ENCODE data around the gene AKR1A1.
A peak's percentile ranks its signal among the peaks of the same experiment; 100 is the strongest.

Gene AKR1A1

GRCh38 chr1:45569571-45569961, 18.9 kb downstream of the AKR1A1 start:
- H3K4me3 Mint-ChIP-seq, result no peak overlapping the region
- H3K36me3 Mint-ChIP-seq (ENCODE audit: low read depth), result peaks cover 85% of the 10 kb centered on the region
- intact Hi-C loops (cut with micrococcal nuclease), result no loop called here

GRCh38 chr1:45569962-45570581, 19.4 kb downstream of the AKR1A1 start:
- H3K4me3 Mint-ChIP-seq, result no peak overlapping the region
- peak overlapping the region; percentile 42 for H3K27ac Mint-ChIP-seq
- H3K9me3 Mint-ChIP-seq, result no peaks in the 10 kb centered on the region
- peaks cover 81% of the 10 kb centered on the region for H3K36me3 Mint-ChIP-seq (ENCODE audit: low read depth)
- H3K4me1 Mint-ChIP-seq (ENCODE audit: low read depth), result peaks cover 39% of the 10 kb centered on the region
- intact Hi-C loops (cut with micrococcal nuclease), result loop anchor here (1.0 to 5.0 kb wide), 2 partner anchors 58 to 208 kb away; no protein-coding TSS in a partner anchor
- no peaks in the 10 kb centered on the region for H3K27me3 Mint-ChIP-seq

More at GRCh38 chr1:45569571-45569961, 18.9 kb downstream of the AKR1A1 start:
- Mint-ChIP-seq H3K4me1 (ENCODE audit: low read depth) (peaks cover 41% of the 10 kb centered on the region), H3K27me3 (no peaks in the 10 kb centered on the region), H3K9me3 (no peaks in the 10 kb centered on the region), H3K27ac (peak overlapping the region; percentile 42)

DNA sequence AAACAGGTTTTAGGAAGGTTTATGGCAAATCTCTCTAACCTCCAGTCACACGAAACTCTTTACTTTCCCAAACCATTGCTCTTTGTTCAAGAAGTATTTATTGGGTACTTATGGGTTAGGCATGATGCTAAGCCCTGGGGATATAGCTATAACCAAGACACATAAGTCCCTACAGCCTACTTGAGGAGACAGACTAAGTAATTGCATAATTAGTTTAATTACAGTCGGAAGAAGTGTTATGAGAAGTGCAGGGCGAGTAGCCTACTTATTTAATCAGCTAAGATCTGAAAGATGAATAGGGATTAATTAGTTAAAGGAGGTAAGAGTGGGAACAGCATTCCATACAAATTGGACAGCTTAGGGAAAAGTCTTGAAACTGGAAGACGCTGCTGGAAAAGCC, 20.0 kb downstream of the AKR1A1 start:
- no peak overlapping the region for H3K4me3 Mint-ChIP-seq
- intact Hi-C loops (cut with micrococcal nuclease), result loop anchor here (1.0 to 5.0 kb wide), 2 partner anchors 58 to 208 kb away; no protein-coding TSS in a partner anchor
- H3K27ac Mint-ChIP-seq, result no peak overlapping the region

GRCh38 chr1:45573231-45573804, 22.7 kb downstream of the AKR1A1 start:
- intact Hi-C loops (cut with micrococcal nuclease), result loop anchor here (5.0 kb wide), 1 partner anchor 211 kb away; no protein-coding TSS in a partner anchor
- H3K27me3 Mint-ChIP-seq, result no peaks in the 10 kb centered on the region
- H3K27ac Mint-ChIP-seq, result no peak overlapping the region

More for the DNA sequence above, 20.0 kb downstream of the AKR1A1 start:
- Mint-ChIP-seq H3K9me3 (no peaks in the 10 kb centered on the region), H3K27me3 (no peaks in the 10 kb centered on the region), H3K36me3 (ENCODE audit: low read depth) (peaks cover 81% of the 10 kb centered on the region), H3K4me1 (ENCODE audit: low read depth) (peaks cover 39% of the 10 kb centered on the region)

GRCh38 chr1:45574105-45574626, 23.5 kb downstream of the AKR1A1 start:
- Mint-ChIP-seq H3K4me1 (ENCODE audit: low read depth) (peaks cover 15% of the 10 kb centered on the region), H3K27ac (no peak overlapping the region), H3K36me3 (ENCODE audit: low read depth) (peaks cover 46% of the 10 kb centered on the region), H3K4me3 (no peak overlapping the region), H3K9me3 (no peaks in the 10 kb centered on the region), H3K27me3 (no peaks in the 10 kb centered on the region)
- intact Hi-C loops (cut with micrococcal nuclease), result loop anchor here (5.0 kb wide), 1 partner anchor 212 kb away; no protein-coding TSS in a partner anchor

More at GRCh38 chr1:45573231-45573804, 22.7 kb downstream of the AKR1A1 start:
- Mint-ChIP-seq H3K36me3 (ENCODE audit: low read depth) (peaks cover 54% of the 10 kb centered on the region), H3K4me3 (no peak overlapping the region), H3K4me1 (ENCODE audit: low read depth) (peaks cover 22% of the 10 kb centered on the region), H3K9me3 (no peaks in the 10 kb centered on the region)

GRCh38 chr1:45583264-45583665, 32.6 kb downstream of the AKR1A1 start:
- Mint-ChIP-seq H3K27ac (peak overlapping the region; percentile 99), H3K27me3 (no peaks in the 10 kb centered on the region), H3K4me1 (ENCODE audit: low read depth) (peaks cover 32% of the 10 kb centered on the region), H3K9me3 (no peaks in the 10 kb centered on the region), H3K4me3 (peak overlapping the region; percentile 98), H3K36me3 (ENCODE audit: low read depth) (peaks cover 14% of the 10 kb centered on the region)
- intact Hi-C loops (cut with micrococcal nuclease), result no loop called here

DNA sequence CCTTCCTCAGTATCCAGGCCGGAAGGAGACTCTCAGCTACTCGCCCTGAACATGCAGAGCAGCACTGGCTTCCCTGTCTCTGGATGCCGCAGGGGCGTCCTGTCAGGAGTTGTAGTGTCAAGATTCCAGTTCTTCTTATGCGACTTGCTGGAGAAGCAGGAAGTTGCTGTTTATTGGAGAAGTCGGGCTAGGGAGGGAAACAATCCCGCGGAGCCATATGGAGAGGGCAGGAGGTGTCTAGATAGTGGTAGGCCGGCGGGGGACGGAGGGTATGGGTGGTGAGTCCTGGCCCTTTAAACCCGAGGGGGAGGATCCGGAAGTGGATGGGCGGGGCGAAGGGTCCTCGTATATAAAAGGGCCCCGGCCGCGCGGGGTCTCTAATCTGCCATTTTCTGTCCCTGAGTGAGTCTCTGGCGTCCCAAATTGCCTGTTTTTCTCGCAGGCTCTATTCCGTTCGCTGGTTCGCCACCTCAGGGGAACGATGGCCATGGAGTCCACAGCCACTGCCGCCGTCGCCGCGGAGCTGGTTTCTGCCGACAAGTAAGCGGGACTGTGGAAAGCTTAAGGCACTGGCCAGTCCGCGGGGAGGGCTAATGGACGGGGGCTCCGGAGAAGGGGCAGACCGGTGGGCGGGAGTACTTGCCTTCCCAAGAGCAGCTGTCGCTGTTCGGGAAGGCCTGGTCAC, 33.2 kb downstream of the AKR1A1 start, which contains the start of gene NASP:
Gene NASP (plus strand): TSS at position 376 of the 685 bp plus-strand sequence. CDS start 106 bp downstream, at position 482.
- Mint-ChIP-seq H3K27ac (peak within 1 kb of the TSS; percentile 99), H3K36me3 (ENCODE audit: low read depth) (peaks cover 14% of the 10 kb centered on the region), H3K4me3 (peak within 1 kb of the TSS; percentile 98), H3K27me3 (no peaks in the 10 kb centered on the region), H3K9me3 (no peaks in the 10 kb centered on the region), H3K4me1 (ENCODE audit: low read depth) (peaks cover 32% of the 10 kb centered on the region)
- intact Hi-C loops (cut with micrococcal nuclease), result loop anchor here (2.0 kb wide), 1 partner anchor 105 kb away; the partner anchor contains the start of gene TMEM69

- Mint-ChIP-seq H3K27me3 (no peaks in the 10 kb centered on the region), H3K36me3 (ENCODE audit: low read depth) (peaks cover 14% of the 10 kb centered on the region), H3K27ac (peak overlapping the region; percentile 99), H3K4me1 (ENCODE audit: low read depth) (peaks cover 32% of the 10 kb centered on the region), H3K4me3 (peak overlapping the region; percentile 98), H3K9me3 (no peaks in the 10 kb centered on the region)
- intact Hi-C loops (cut with micrococcal nuclease), result loop anchor here (2.0 kb wide), 1 partner anchor 104 kb away; the partner anchor contains the start of gene TMEM69
Measured at GRCh38 chr1:45584351-45585109, 33.9 kb downstream of the AKR1A1 start.

GRCh38 chr1:45585110-45585426, 34.4 kb downstream of the AKR1A1 start:
- intact Hi-C loops (cut with micrococcal nuclease), result loop anchor here (2.0 kb wide), 1 partner anchor 104 kb away; the partner anchor contains the start of gene TMEM69
- peak overlapping the region; percentile 98 for H3K4me3 Mint-ChIP-seq
- peaks cover 32% of the 10 kb centered on the region for H3K4me1 Mint-ChIP-seq (ENCODE audit: low read depth)
- peaks cover 14% of the 10 kb centered on the region for H3K36me3 Mint-ChIP-seq (ENCODE audit: low read depth)
- H3K9me3 Mint-ChIP-seq, result no peaks in the 10 kb centered on the region
- peak overlapping the region; percentile 99 for H3K27ac Mint-ChIP-seq
- no peaks in the 10 kb centered on the region for H3K27me3 Mint-ChIP-seq

DNA sequence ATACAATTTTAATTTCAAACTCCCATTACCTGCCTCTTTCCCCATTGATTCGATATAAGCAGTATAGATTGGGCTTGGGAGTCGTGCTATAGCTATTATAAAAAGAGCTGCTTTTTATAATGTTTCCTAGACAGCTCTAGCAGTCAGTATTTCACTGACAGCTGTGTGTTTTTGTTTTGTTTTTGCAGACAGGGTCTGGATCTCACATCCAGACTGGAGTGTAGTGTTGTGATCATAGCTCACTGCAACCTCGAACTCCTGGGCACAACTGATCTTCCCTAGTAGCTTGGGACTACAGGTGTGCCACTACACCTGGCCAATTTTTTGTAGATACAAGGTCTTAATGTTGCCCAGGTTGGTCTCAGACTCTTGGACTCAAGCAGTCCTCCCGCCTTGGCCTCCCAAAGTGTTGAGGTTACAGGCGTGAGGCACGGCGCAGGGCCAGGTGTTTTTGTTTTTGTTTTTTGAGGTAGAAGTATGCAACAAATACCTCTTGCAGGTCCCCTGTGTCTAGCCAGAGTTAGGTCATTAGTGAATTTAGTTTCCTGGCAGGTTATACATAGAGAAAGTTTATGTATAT, 35.0 kb downstream of the AKR1A1 start:
- Mint-ChIP-seq H3K36me3 (ENCODE audit: low read depth) (peaks cover 14% of the 10 kb centered on the region), H3K9me3 (no peaks in the 10 kb centered on the region), H3K4me3 (peak overlapping the region; percentile 98), H3K27me3 (no peaks in the 10 kb centered on the region), H3K4me1 (ENCODE audit: low read depth) (peaks cover 32% of the 10 kb centered on the region), H3K27ac (no peak overlapping the region)
- intact Hi-C loops (cut with micrococcal nuclease), result loop anchor here (2.0 kb wide), 1 partner anchor 103 kb away; the partner anchor contains the start of gene TMEM69

- H3K9me3 Mint-ChIP-seq, result no peaks in the 10 kb centered on the region
- H3K27me3 Mint-ChIP-seq, result no peaks in the 10 kb centered on the region
- intact Hi-C loops (cut with micrococcal nuclease), result no loop called here
- H3K36me3 Mint-ChIP-seq (ENCODE audit: low read depth), result peaks cover 26% of the 10 kb centered on the region
- H3K27ac Mint-ChIP-seq, result peak overlapping the region; percentile 58
- peaks cover 32% of the 10 kb centered on the region for H3K4me1 Mint-ChIP-seq (ENCODE audit: low read depth)
- peak overlapping the region; percentile 66 for H3K4me3 Mint-ChIP-seq
Measured at GRCh38 chr1:45586769-45587168, 36.1 kb downstream of the AKR1A1 start.

GRCh38 chr1:45589861-45590260, 39.2 kb downstream of the AKR1A1 start:
- Mint-ChIP-seq H3K9me3 (no peaks in the 10 kb centered on the region), H3K27me3 (no peaks in the 10 kb centered on the region), H3K4me3 (no peak overlapping the region), H3K36me3 (ENCODE audit: low read depth) (peaks cover 44% of the 10 kb centered on the region), H3K27ac (no peak overlapping the region), H3K4me1 (ENCODE audit: low read depth) (peaks cover 20% of the 10 kb centered on the region)
- intact Hi-C loops (cut with micrococcal nuclease), result loop anchor here (10.0 kb wide), 1 partner anchor 55 kb away; no protein-coding TSS in a partner anchor

- H3K36me3 Mint-ChIP-seq (ENCODE audit: low read depth), result peaks cover 80% of the 10 kb centered on the region
- no peaks in the 10 kb centered on the region for H3K27me3 Mint-ChIP-seq
- peaks cover 3% of the 10 kb centered on the region for H3K4me1 Mint-ChIP-seq (ENCODE audit: low read depth)
- no peak overlapping the region for H3K4me3 Mint-ChIP-seq
- no peak overlapping the region for H3K27ac Mint-ChIP-seq
- no peaks in the 10 kb centered on the region for H3K9me3 Mint-ChIP-seq
- intact Hi-C loops (cut with micrococcal nuclease), result loop anchor here (10.0 kb wide), 1 partner anchor 50 kb away; no protein-coding TSS in a partner anchor
Measured at GRCh38 chr1:45594412-45594811, 43.8 kb downstream of the AKR1A1 start.
